ENCODE results near the gene RPL39L.

RPL39L gene

GRCh38 chr3:187110156-187110555 lies 29.1 kb downstream of the RPL39L start:
- no peak overlapping the region for H3K4me3 ChIP-seq
- H3K9ac ChIP-seq, result no peak overlapping the region
- H3K36me3 ChIP-seq, result no peaks in the 10 kb centered on the region; a peak in 1 of 22 replicates
- H3K27ac ChIP-seq, result no peak overlapping the region
- H3K4me1 ChIP-seq, result peaks cover 0 to 9% (median 8%) of the 10 kb centered on the region in 10 experiments; a peak in 15 of 20 replicates
- H4K20me1 ChIP-seq, result no peaks in the 10 kb centered on the region
- H3K4me2 ChIP-seq, result no peak overlapping the region
- no peaks in the 10 kb centered on the region for H3K9me3 ChIP-seq (replicated peaks in 1 of 11)
- TF ChIP-seq Cebpa-rat (IDR thresholded peaks at IDR 0.05), result no peak
- H3K27me3 ChIP-seq, result no peaks in the 10 kb centered on the region

GRCh38 chr3:187107989-187108388 lies 31.3 kb downstream of the RPL39L start:
- no peak for TF ChIP-seq Cebpa-rat (IDR thresholded peaks at IDR 0.05)

GRCh38 chr3:187105700-187106099 lies 33.6 kb downstream of the RPL39L start:
- no peak overlapping the region for H3K27ac ChIP-seq
- no peak for TF ChIP-seq Cebpa-rat (IDR thresholded peaks at IDR 0.05)
- H3K4me2 ChIP-seq, result no peak overlapping the region
- H4K20me1 ChIP-seq, result no peaks in the 10 kb centered on the region
- H3K36me3 ChIP-seq, result no peaks in the 10 kb centered on the region; a peak in 1 of 22 replicates
- no peaks in the 10 kb centered on the region for H3K27me3 ChIP-seq
- no peak overlapping the region for H3K9ac ChIP-seq
- no peak overlapping the region for H3K4me3 ChIP-seq
- H3K4me1 ChIP-seq, result peaks cover 6 to 15% (median 13%) of the 10 kb centered on the region in 10 experiments
- H3K9me3 ChIP-seq (replicated peaks in 1 of 11), result no peaks in the 10 kb centered on the region

More at GRCh38 chr3:187107989-187108388, 31.3 kb downstream of the RPL39L start:
- no peaks in the 10 kb centered on the region; a peak in 1 of 22 replicates for H3K36me3 ChIP-seq
- no peak overlapping the region for H3K4me2 ChIP-seq
- no peaks in the 10 kb centered on the region for H4K20me1 ChIP-seq
- H3K27me3 ChIP-seq, result no peaks in the 10 kb centered on the region
- H3K4me1 ChIP-seq, result peaks cover 0 to 8% (median 7%) of the 10 kb centered on the region in 10 experiments; a peak in 15 of 20 replicates
- no peak overlapping the region for H3K27ac ChIP-seq
- no peaks in the 10 kb centered on the region for H3K9me3 ChIP-seq (replicated peaks in 1 of 11)
- no peak overlapping the region for H3K9ac ChIP-seq
- H3K4me3 ChIP-seq, result no peak overlapping the region

GRCh38 chr3:187104933-187105332 lies 34.4 kb downstream of the RPL39L start:
- Histone ChIP-seq H3K9me3 (replicated peaks in 1 of 11) (peaks cover 0 to 7% (median under 1%) of the 10 kb centered on the region in 11 experiments; a peak in 7 of 22 replicates), H3K4me3 (no peak overlapping the region), H3K9ac (no peak overlapping the region), H3K27ac (no peak overlapping the region), H3K4me1 (peaks cover 6 to 15% (median 13%) of the 10 kb centered on the region in 10 experiments), H3K4me2 (no peak overlapping the region), H4K20me1 (no peaks in the 10 kb centered on the region), H3K36me3 (no peaks in the 10 kb centered on the region; a peak in 1 of 22 replicates), H3K27me3 (no peaks in the 10 kb centered on the region)
- TF ChIP-seq Cebpa-rat (IDR thresholded peaks at IDR 0.05), result no peak

- H3K36me3 ChIP-seq, result no peaks in the 10 kb centered on the region; a peak in 1 of 22 replicates
- peaks cover 0 to 13% (median 7%) of the 10 kb centered on the region in 11 experiments; a peak in 20 of 22 replicates for H3K9me3 ChIP-seq (replicated peaks in 1 of 11)
- H3K4me2 ChIP-seq, result no peak overlapping the region
- no peaks in the 10 kb centered on the region for H3K27me3 ChIP-seq
- no peaks in the 10 kb centered on the region for H4K20me1 ChIP-seq
- no peak overlapping the region for H3K9ac ChIP-seq
- no peak for TF ChIP-seq Cebpa-rat (IDR thresholded peaks at IDR 0.05)
- no peak overlapping the region for H3K4me3 ChIP-seq
- peaks cover 6 to 15% (median 13%) of the 10 kb centered on the region in 10 experiments for H3K4me1 ChIP-seq
- no peak overlapping the region for H3K27ac ChIP-seq
Observed at GRCh38 chr3:187104342-187104741, 35.0 kb downstream of the RPL39L start.

- TF ChIP-seq Cebpa-rat (IDR thresholded peaks at IDR 0.05), result no peak
- Histone ChIP-seq H3K27me3 (no peaks in the 10 kb centered on the region), H3K4me1 (peaks cover 6 to 18% (median 13%) of the 10 kb centered on the region in 10 experiments), H3K27ac (no peak overlapping the region), H3K36me3 (no peaks in the 10 kb centered on the region; a peak in 1 of 22 replicates), H3K4me2 (no peak overlapping the region), H3K4me3 (no peak overlapping the region), H3K9me3 (replicated peaks in 1 of 11) (peaks cover 5 to 24% (median 16%) of the 10 kb centered on the region in 11 experiments; a peak in 20 of 22 replicates), H3K9ac (no peak overlapping the region), H4K20me1 (no peaks in the 10 kb centered on the region)
Observed at GRCh38 chr3:187103251-187103650, 36.0 kb downstream of the RPL39L start.

GRCh38 chr3:187102073-187102634 lies 37.1 kb downstream of the RPL39L start:
- Histone ChIP-seq H3K27ac (no peak overlapping the region), H3K4me3 (no peak overlapping the region), H3K9ac (peak overlapping the region in 1 of 11 experiments; percentile 16; a peak in 1 of 22 replicates), H3K4me1 (peaks cover 6 to 18% (median 13%) of the 10 kb centered on the region in 10 experiments), H4K20me1 (no peaks in the 10 kb centered on the region), H3K36me3 (no peaks in the 10 kb centered on the region; a peak in 1 of 22 replicates), H3K4me2 (peak overlapping the region; percentile 10 to 67 (median 38); a peak in 20 of 22 replicates), H3K27me3 (no peaks in the 10 kb centered on the region), H3K9me3 (replicated peaks in 1 of 11) (peaks cover 8 to 35% (median 24%) of the 10 kb centered on the region in 11 experiments; a peak in 20 of 22 replicates)
- TF ChIP-seq Cebpa-rat (IDR thresholded peaks at IDR 0.05), result no peak

- TF ChIP-seq Cebpa-rat (IDR thresholded peaks at IDR 0.05), result no peak
- H3K27ac ChIP-seq, result no peak overlapping the region; a peak in 1 of 22 replicates
- H3K9me3 ChIP-seq (replicated peaks in 1 of 11), result peaks cover 14 to 42% (median 31%) of the 10 kb centered on the region in 11 experiments
- peak overlapping the region; percentile 10 to 67 (median 38); a peak in 20 of 22 replicates for H3K4me2 ChIP-seq
- no peaks in the 10 kb centered on the region for H4K20me1 ChIP-seq
- H3K4me3 ChIP-seq, result no peak overlapping the region
- no peaks in the 10 kb centered on the region for H3K36me3 ChIP-seq
- no peaks in the 10 kb centered on the region for H3K27me3 ChIP-seq
- H3K4me1 ChIP-seq, result peaks cover 6 to 18% (median 13%) of the 10 kb centered on the region in 10 experiments
- H3K9ac ChIP-seq, result 0 out of 22 replicates have a peak overlapping the region, but pooled peaks of 1 of the 11 experiments have one; percentile 16
Observed at GRCh38 chr3:187101184-187102072, 37.9 kb downstream of the RPL39L start.

- no peak overlapping the region for H3K4me2 ChIP-seq
- no peaks in the 10 kb centered on the region for H3K27me3 ChIP-seq
- H4K20me1 ChIP-seq, result no peaks in the 10 kb centered on the region
- no peak overlapping the region for H3K9ac ChIP-seq
- no peak overlapping the region for H3K27ac ChIP-seq
- TF ChIP-seq Cebpa-rat (IDR thresholded peaks at IDR 0.05), result no peak
- H3K36me3 ChIP-seq, result peaks cover 0 to 10% (median 0%) of the 10 kb centered on the region in 11 experiments; a peak in 5 of 22 replicates
- peaks cover 35 to 66% (median 54%) of the 10 kb centered on the region in 11 experiments for H3K9me3 ChIP-seq (replicated peaks in 1 of 11)
- no peak overlapping the region for H3K4me3 ChIP-seq
- peaks cover 6 to 18% (median 13%) of the 10 kb centered on the region in 10 experiments for H3K4me1 ChIP-seq
Observed at GRCh38 chr3:187098923-187099512, 40.3 kb downstream of the RPL39L start.

Measured in BLaER1 treated with 17β-estradiol and CSF1 and Interleukin-3, amounts not matched to agents 10 nM and 100 nM (cell line).